Natural killer cell (primary cell): Measurements from ENCODE around the gene BAHCC1. TPM values are rescaled to one million over a fixed set of nuclear protein-coding genes. Genes with fewer than 3 reads are reported as not detected.

ENCODE experiments used
- ATAC-seq, 3 donors: fragments of 150-1000 bp in 2 of 3; fragments of 200-7000 bp in 1 of 3; cut with Tn5 transposase; 1 replicate in 1 of 3; 2 replicates in 2 of 3; pipeline ENCODE4 v1.10.0; 2021; ENCODE audit warnings: mild to moderate bottlenecking in 2 of 3, moderate library complexity in 2 of 3
- DNase-seq, 2 donors: peaks; one replicate each; pipeline versions ENCODE4 v3.0.0 to v3.0.0-alpha.2; 2013 to 2021; ENCODE audit warnings: mixed read lengths in 1 of 2
- H3K27ac ChIP-seq: one replicate; pipeline ENCODE4 v1.5.1; 2013; ENCODE audit warnings: mild to moderate bottlenecking, low read length
- H3K27me3 ChIP-seq: one replicate; pipeline ENCODE4 v1.6.1; 2013; ENCODE audit warnings: low read length; ENCODE audit not compliant: control insufficient read depth, insufficient read depth
- H3K36me3 ChIP-seq: one replicate; pipeline ENCODE4 v1.6.1; 2013; ENCODE audit warnings: low read length; ENCODE audit not compliant: control insufficient read depth, insufficient read depth
- H3K4me1 ChIP-seq: one replicate; pipeline ENCODE4 v1.6.1; 2013; ENCODE audit warnings: low read length; ENCODE audit not compliant: control insufficient read depth, insufficient read depth
- H3K4me3 ChIP-seq: one replicate; pipeline ENCODE4 v1.5.1; 2013; ENCODE audit warnings: low read length
- H3K9me3 ChIP-seq: one replicate; pipeline ENCODE4 v1.6.1; 2013; ENCODE audit warnings: low read length; ENCODE audit not compliant: control insufficient read depth, insufficient read depth
- H3K27ac Mint-ChIP-seq, 2 donors: one replicate each; pipeline ENCODE4 v1.8.0; 2022; ENCODE audit warnings: mild to moderate bottlenecking in 2 of 2, mixed read lengths in 2 of 2, moderate library complexity in 1 of 2
- H3K27me3 Mint-ChIP-seq, 2 donors: one replicate each; pipeline ENCODE4 v1.8.0; 2022; ENCODE audit warnings: low read depth in 2 of 2, mixed read lengths in 2 of 2
- H3K36me3 Mint-ChIP-seq: one replicate; pipeline ENCODE4 v1.8.0; 2022; ENCODE audit warnings: mixed read lengths
- H3K4me1 Mint-ChIP-seq, 2 donors: one replicate each; pipeline ENCODE4 v1.8.0; 2022; ENCODE audit warnings: mixed read lengths in 2 of 2
- H3K4me3 Mint-ChIP-seq: one replicate; pipeline ENCODE4 v1.8.0; 2022; ENCODE audit warnings: mild to moderate bottlenecking, moderate library complexity, mixed read lengths
- H3K9me3 Mint-ChIP-seq, 2 donors: one replicate each; pipeline ENCODE4 v1.8.0; 2022; ENCODE audit warnings: mixed read lengths in 2 of 2
- WGBS: methylation state at CpG from one replicate; pipeline ENCODE4 v1.1.7; 2013; ENCODE audit warnings: missing lambda C conversion rate; ENCODE audit not compliant: insufficient coverage; 5-methylcytosine and 5-hydroxymethylcytosine counted together
- intact Hi-C: fragments of 100-400 bp; cut with micrococcal nuclease; formaldehyde crosslinking; loops from one replicate; pipeline ENCODE4 v1.14.2; 2022
- total RNA-seq, 4 donors: library from RNA; stranded (reverse); fragments of 120-200 nt in 1 of 4; gene quantifications; one replicate each; pipeline versions ENCODE4 v1.2.3 to v1.2.4, GENCODE V29; 2013 to 2022
- TF ChIP-seq, protein P1 (sequence below): fragments of 200-600 bp; IDR thresholded peaks from one replicate; pipeline ENCODE4 v1.8.0; 2022; ENCODE audit warnings: antibody characterized with exemption

The BAHCC1 gene
- total RNA-seq, 3 donors from 2014 or later (not counting 1 experiment from before 2014, with no cell fraction given), result 2.9 to 17.3 (median 5.7) TPM

DNA sequence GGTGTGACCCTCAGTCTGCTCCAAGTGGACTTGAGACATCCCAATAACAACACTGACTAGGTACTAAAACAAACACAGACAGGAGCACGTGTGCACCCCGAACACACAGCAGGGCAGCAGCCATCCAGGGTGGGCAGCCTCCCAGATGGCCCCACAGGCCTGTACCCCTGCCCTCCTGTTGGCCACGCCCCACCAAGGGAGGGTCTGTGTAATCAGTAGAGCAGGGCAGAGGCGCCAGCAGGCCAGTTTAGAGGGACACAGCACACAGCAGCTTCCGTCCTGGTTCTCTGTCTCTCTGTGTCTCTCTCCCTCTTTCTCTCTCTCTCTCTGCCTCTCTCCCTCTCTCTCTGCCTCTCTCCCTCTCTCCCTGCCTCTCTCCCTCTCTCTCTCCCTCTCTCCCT is 95.9 kb downstream of the BAHCC1 start:
- ATAC-seq (no peak), DNase-seq (no peak)
- TF ChIP-seq, protein P1, sequence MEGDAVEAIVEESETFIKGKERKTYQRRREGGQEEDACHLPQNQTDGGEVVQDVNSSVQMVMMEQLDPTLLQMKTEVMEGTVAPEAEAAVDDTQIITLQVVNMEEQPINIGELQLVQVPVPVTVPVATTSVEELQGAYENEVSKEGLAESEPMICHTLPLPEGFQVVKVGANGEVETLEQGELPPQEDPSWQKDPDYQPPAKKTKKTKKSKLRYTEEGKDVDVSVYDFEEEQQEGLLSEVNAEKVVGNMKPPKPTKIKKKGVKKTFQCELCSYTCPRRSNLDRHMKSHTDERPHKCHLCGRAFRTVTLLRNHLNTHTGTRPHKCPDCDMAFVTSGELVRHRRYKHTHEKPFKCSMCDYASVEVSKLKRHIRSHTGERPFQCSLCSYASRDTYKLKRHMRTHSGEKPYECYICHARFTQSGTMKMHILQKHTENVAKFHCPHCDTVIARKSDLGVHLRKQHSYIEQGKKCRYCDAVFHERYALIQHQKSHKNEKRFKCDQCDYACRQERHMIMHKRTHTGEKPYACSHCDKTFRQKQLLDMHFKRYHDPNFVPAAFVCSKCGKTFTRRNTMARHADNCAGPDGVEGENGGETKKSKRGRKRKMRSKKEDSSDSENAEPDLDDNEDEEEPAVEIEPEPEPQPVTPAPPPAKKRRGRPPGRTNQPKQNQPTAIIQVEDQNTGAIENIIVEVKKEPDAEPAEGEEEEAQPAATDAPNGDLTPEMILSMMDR, result no peak
- Mint-ChIP-seq H3K4me3 (no peak overlapping the region), H3K36me3 (no peaks in the 10 kb centered on the region), H3K4me1 (peaks cover 0 to 5% of the 10 kb centered on the region in 2 donors), H3K9me3 (no peaks in the 10 kb centered on the region), H3K27me3 (peaks cover 0 to 11% of the 10 kb centered on the region in 2 donors), H3K27ac (no peak overlapping the region)
- Histone ChIP-seq H3K36me3 (no peaks in the 10 kb centered on the region), H3K27me3 (peaks cover 7% of the 10 kb centered on the region), H3K9me3 (no peaks in the 10 kb centered on the region), H3K27ac (no peak overlapping the region), H3K4me1 (peaks cover 15% of the 10 kb centered on the region), H3K4me3 (no peak overlapping the region)
- intact Hi-C loops, result no loop called here
- 72% methylated on average over 5 of the region's 5 CpGs for WGBS

DNA sequence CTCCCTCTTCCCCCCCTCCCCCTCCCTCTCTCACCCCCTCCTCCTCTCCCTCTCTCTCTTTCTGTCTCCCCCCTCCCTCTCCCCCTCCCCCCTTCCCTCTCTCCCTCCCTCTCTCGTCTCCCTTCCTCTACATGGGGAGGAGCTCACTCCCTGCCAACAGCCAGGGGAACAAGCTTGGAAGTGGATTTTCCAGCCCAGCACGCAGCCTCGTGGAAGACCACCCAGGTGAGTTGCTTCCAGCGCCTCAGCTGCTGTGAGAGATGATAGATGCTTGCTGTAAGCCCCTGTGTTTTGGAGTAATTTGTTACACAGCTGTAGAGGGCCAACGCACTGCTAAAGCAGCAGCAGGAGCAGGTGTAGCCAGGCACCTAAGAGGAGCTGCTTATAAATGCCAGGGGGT is 96.5 kb downstream of the BAHCC1 start:
- no peak overlapping the region for H3K27ac ChIP-seq
- no peaks in the 10 kb centered on the region for H3K9me3 ChIP-seq
- H3K4me3 ChIP-seq, result no peak overlapping the region
- peaks cover 15% of the 10 kb centered on the region for H3K4me1 ChIP-seq
- DNase-seq, result no peak
- H3K27me3 Mint-ChIP-seq, result peaks cover 0 to 9% of the 10 kb centered on the region in 2 donors
- intact Hi-C loops, result no loop called here
- no peak overlapping the region for H3K4me3 Mint-ChIP-seq
- H3K9me3 Mint-ChIP-seq, result no peaks in the 10 kb centered on the region
- no peak overlapping the region for H3K27ac Mint-ChIP-seq
- no peak for ATAC-seq
- H3K36me3 ChIP-seq, result no peaks in the 10 kb centered on the region
- 70% methylated on average over 4 of the region's 5 CpGs for whole genome bisulfite sequencing
- no peaks in the 10 kb centered on the region for H3K36me3 Mint-ChIP-seq
- H3K27me3 ChIP-seq, result peaks cover 5% of the 10 kb centered on the region
- TF ChIP-seq, protein P1, result no peak
- H3K4me1 Mint-ChIP-seq, result peaks cover 0 to 5% of the 10 kb centered on the region in 2 donors

DNA sequence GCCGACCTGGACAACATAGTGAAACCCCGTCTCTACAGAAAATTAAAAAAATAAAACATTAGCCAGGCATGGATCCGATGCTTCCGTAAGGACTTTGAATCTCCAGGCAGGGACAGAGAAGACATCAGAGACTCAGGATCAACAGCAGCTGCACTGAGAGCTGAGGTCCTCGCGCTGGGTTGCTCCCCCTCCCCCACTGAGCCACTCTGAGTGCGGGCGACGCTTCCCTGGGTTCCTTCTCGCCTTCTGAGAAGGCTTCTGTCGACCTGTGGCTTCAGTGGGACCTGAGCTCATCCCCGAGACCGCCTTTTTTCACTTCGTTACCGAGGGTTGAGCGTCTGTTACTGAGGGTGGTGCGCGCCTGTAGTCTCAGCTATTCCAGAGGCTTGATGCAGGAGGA is 96.9 kb downstream of the BAHCC1 start:
- intact Hi-C loops, result no loop called here
- Histone ChIP-seq H3K27me3 (peaks cover 4% of the 10 kb centered on the region), H3K27ac (no peak overlapping the region), H3K4me3 (no peak overlapping the region), H3K4me1 (peaks cover 14% of the 10 kb centered on the region), H3K9me3 (no peaks in the 10 kb centered on the region), H3K36me3 (no peaks in the 10 kb centered on the region)
- TF ChIP-seq, protein P1, result no peak
- WGBS, result 83% methylated on average over 18 of the region's 18 CpGs
- no peaks in the 10 kb centered on the region for H3K9me3 Mint-ChIP-seq
- no peak overlapping the region for H3K27ac Mint-ChIP-seq
- no peak overlapping the region for H3K4me3 Mint-ChIP-seq
- peaks cover 0 to 9% of the 10 kb centered on the region in 2 donors for H3K27me3 Mint-ChIP-seq
- DNase-seq, result no peak
- H3K36me3 Mint-ChIP-seq, result no peaks in the 10 kb centered on the region
- peaks cover 0 to 5% of the 10 kb centered on the region in 2 donors for H3K4me1 Mint-ChIP-seq
- ATAC-seq, result no peak

DNA sequence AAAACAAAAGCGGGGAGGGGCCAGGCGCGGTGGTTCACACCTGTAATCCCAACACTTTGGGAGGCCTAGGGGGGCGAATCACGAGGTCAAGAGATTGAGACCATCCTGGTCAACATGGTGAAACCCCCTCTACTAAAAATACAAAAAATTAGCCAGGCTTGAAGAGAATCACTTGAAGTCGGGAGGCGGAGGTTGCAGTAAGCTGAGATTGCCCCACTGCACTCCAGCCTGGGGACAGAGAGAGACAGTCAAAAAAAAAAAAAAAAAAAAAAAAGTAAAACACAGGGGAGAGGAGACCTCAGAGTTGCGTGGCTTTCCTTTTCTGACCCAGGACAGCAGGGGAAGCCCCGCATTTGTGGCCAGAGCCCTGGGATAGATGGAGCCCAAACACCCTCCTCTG is 97.4 kb downstream of the BAHCC1 start:
- intact Hi-C loops, result no loop called here
- peaks cover 2% of the 10 kb centered on the region for H3K27me3 ChIP-seq
- no peak overlapping the region for H3K27ac ChIP-seq
- TF ChIP-seq, protein P1, result no peak
- H3K36me3 Mint-ChIP-seq, result no peaks in the 10 kb centered on the region
- no peaks in the 10 kb centered on the region for H3K36me3 ChIP-seq
- no peak overlapping the region for H3K4me3 Mint-ChIP-seq
- no peak for DNase-seq
- H3K4me1 Mint-ChIP-seq, result peaks cover 0 to 5% of the 10 kb centered on the region in 2 donors
- H3K9me3 Mint-ChIP-seq, result no peaks in the 10 kb centered on the region
- WGBS, result 78% methylated on average over 9 of the region's 9 CpGs
- H3K4me3 ChIP-seq, result no peak overlapping the region
- no peaks in the 10 kb centered on the region for H3K9me3 ChIP-seq
- no peak for ATAC-seq
- H3K4me1 ChIP-seq, result peaks cover 9% of the 10 kb centered on the region
- no peak overlapping the region for H3K27ac Mint-ChIP-seq
- H3K27me3 Mint-ChIP-seq, result peaks cover 0 to 9% of the 10 kb centered on the region in 2 donors
